PC-3 (cell line): Measurements from ENCODE around the gene PRRX2. TPM values are rescaled to one million over a fixed set of nuclear protein-coding genes. Genes with fewer than 3 reads are reported as not detected.

Experiments used
- ATAC-seq: fragments of 200-7000 bp; cut with Tn5 transposase; 2 replicates; pipeline ENCODE4 v1.9.1; 2020; ENCODE audit warnings: mild to moderate bottlenecking, moderate library complexity
- BruUV-seq: library from RNA; stranded (reverse); fragments of 400-500 nt; replicated peaks from 2 replicates; lab custom pipeline; 2021; lab: Mats Ljungman, UMichigan
- CTCF ChIA-PET: fragments of 300-600 bp; sonication (Branson Sonifier 250); formaldehyde crosslinking; loops from one replicate; lab custom pipeline; 2022; ENCODE audit warnings: antibody characterized with exemption; lab: Charles Lee
- POLR2A ChIA-PET: fragments of 300-600 bp; sonication (Branson Sonifier 250); formaldehyde crosslinking; loops from one replicate; lab custom pipeline; 2022; ENCODE audit warnings: antibody characterized with exemption; ENCODE audit not compliant: unreplicated experiment; lab: Charles Lee
- DNase-seq: peaks from one replicate; pipeline ENCODE4 v3.0.0-alpha.2; 2015
- H2AFZ ChIP-seq: fragments of 300-600 bp; sonication (generic); 2 replicates; pipeline ENCODE4 v1.6.0; 2016; ENCODE audit warnings: antibody characterized with exemption, low read length
- H3F3A ChIP-seq: fragments of 300-600 bp; sonication (generic); one replicate; pipeline ENCODE4 v1.6.0; 2017; ENCODE audit warnings: antibody characterized with exemption, low read length, control low read depth, mild to moderate bottlenecking; ENCODE audit not compliant: unreplicated experiment
- H3K27ac ChIP-seq: fragments of 300-600 bp; sonication (generic); 2 replicates; pipeline ENCODE4 v1.5.1; 2016; ENCODE audit warnings: mild to moderate bottlenecking, low read length
- H3K27me3 ChIP-seq: fragments of 300-600 bp; sonication (generic); 2 replicates; pipeline ENCODE4 v1.6.1; 2016; ENCODE audit warnings: low read length, mixed read lengths
- H3K36me3 ChIP-seq: fragments of 300-600 bp; sonication (generic); 2 replicates; pipeline ENCODE4 v1.6.1; 2016; ENCODE audit warnings: low read depth, mixed run types, low read length, mixed read lengths
- H3K4me1 ChIP-seq: fragments of 300-600 bp; sonication (generic); 2 replicates; pipeline ENCODE4 v1.5.1; 2016; ENCODE audit warnings: low read length; ENCODE audit not compliant: insufficient read depth
- H3K4me2 ChIP-seq: fragments of 300-600 bp; sonication (generic); 2 replicates; pipeline ENCODE4 v1.6.0; 2016; ENCODE audit warnings: low read length
- H3K4me3 ChIP-seq: fragments of 300-600 bp; sonication (generic); 2 replicates; pipeline ENCODE4 v1.5.1; 2016; ENCODE audit warnings: mild to moderate bottlenecking, low read length, mixed read lengths
- H3K79me2 ChIP-seq: fragments of 300-600 bp; sonication (generic); 2 replicates; pipeline ENCODE4 v1.6.1; 2017; ENCODE audit warnings: low read length, mixed read lengths
- H3K9ac ChIP-seq: fragments of 300-600 bp; sonication (generic); 2 replicates; pipeline ENCODE4 v1.6.0; 2016; ENCODE audit warnings: mild to moderate bottlenecking, low read length
- H3K9me2 ChIP-seq: fragments of 300-600 bp; sonication (generic); replicated peaks from 2 replicates; pipeline ENCODE4 v1.6.1; 2016; ENCODE audit warnings: mixed run types, low read length, mixed read lengths
- H3K9me3 ChIP-seq: fragments of 300-600 bp; sonication (generic); 2 replicates; pipeline ENCODE4 v1.6.1; 2016; ENCODE audit warnings: low read length, mixed read lengths
- H4K20me1 ChIP-seq: fragments of 300-600 bp; sonication (generic); 2 replicates; pipeline ENCODE4 v1.6.1; 2016; ENCODE audit warnings: low read length, mixed read lengths
- EZH2 ChIP-seq: fragments of 300-600 bp; sonication (generic); IDR thresholded peaks from one replicate; pipeline ENCODE4 v1.6.1; 2017; ENCODE audit warnings: antibody characterized with exemption, mild to moderate bottlenecking, low read length; ENCODE audit not compliant: unreplicated experiment
- EZH2phosphoT487 ChIP-seq: fragments of 300-600 bp; sonication (generic); IDR thresholded peaks from 2 replicates; pipeline ENCODE4 v1.6.1; 2018; ENCODE audit warnings: mild to moderate bottlenecking, antibody characterized with exemption, low read length, borderline replicate concordance
- intact Hi-C: fragments of 100-400 bp; cut with micrococcal nuclease; formaldehyde crosslinking; loops from 2 replicates; pipeline ENCODE4 v1.9.0; 2023
- total RNA-seq: library from RNA; depleted of rRNA; stranded (reverse); fragments of >200 nt; gene quantifications from 2 replicates; pipeline ENCODE4 v1.2.3, GENCODE V29; 2014
- TF ChIP-seq, protein P1 (sequence below): fragments of 300-600 bp; sonication (generic); conservative IDR thresholded peaks from 2 replicates; pipeline ENCODE4 v1.5.1; 2017; ENCODE audit warnings: antibody characterized with exemption, low read depth, mild to moderate bottlenecking, low read length

The PRRX2 gene
- total RNA-seq, 1 experiment from 2014 or later: 0.47 TPM

- H3K9me2 ChIP-seq: no peaks in the 10 kb centered on the region
- no peaks in the 10 kb centered on the region for H3K36me3 ChIP-seq
- H3F3A ChIP-seq: no peaks in the 10 kb centered on the region
- ChIA-PET POLR2A (no interaction called here), CTCF (no interaction called here)
- H2AFZ ChIP-seq: no peak overlapping the region
- BruUV-seq: no TSS peak
- H3K79me2 ChIP-seq: peaks cover 4% of the 10 kb centered on the region; the same call in 1 of the 2 replicates
- H3K4me2 ChIP-seq: peak overlapping the region; percentile 46; the same call in 1 of the 2 replicates
- no peaks in the 10 kb centered on the region for H4K20me1 ChIP-seq
- no peak for TF ChIP-seq EZH2phosphoT487
- TF ChIP-seq EZH2: no peak
- TF ChIP-seq, protein P1, sequence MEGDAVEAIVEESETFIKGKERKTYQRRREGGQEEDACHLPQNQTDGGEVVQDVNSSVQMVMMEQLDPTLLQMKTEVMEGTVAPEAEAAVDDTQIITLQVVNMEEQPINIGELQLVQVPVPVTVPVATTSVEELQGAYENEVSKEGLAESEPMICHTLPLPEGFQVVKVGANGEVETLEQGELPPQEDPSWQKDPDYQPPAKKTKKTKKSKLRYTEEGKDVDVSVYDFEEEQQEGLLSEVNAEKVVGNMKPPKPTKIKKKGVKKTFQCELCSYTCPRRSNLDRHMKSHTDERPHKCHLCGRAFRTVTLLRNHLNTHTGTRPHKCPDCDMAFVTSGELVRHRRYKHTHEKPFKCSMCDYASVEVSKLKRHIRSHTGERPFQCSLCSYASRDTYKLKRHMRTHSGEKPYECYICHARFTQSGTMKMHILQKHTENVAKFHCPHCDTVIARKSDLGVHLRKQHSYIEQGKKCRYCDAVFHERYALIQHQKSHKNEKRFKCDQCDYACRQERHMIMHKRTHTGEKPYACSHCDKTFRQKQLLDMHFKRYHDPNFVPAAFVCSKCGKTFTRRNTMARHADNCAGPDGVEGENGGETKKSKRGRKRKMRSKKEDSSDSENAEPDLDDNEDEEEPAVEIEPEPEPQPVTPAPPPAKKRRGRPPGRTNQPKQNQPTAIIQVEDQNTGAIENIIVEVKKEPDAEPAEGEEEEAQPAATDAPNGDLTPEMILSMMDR: no peak
- H3K9ac ChIP-seq: peak overlapping the region; percentile 17; the same call in 1 of the 2 replicates
- no peaks in the 10 kb centered on the region for H3K9me3 ChIP-seq
- H3K4me3 ChIP-seq: no peak overlapping the region
- H3K27ac ChIP-seq: peak overlapping the region; percentile 64
- peaks cover 42% of the 10 kb centered on the region for H3K4me1 ChIP-seq
- ATAC-seq (no peak), DNase-seq (no peak)
- no peaks in the 10 kb centered on the region for H3K27me3 ChIP-seq
- intact Hi-C loops: no loop called here
Observed at GRCh38 chr9:129749575-129749974, 84.1 kb downstream of the PRRX2 start.

DNA sequence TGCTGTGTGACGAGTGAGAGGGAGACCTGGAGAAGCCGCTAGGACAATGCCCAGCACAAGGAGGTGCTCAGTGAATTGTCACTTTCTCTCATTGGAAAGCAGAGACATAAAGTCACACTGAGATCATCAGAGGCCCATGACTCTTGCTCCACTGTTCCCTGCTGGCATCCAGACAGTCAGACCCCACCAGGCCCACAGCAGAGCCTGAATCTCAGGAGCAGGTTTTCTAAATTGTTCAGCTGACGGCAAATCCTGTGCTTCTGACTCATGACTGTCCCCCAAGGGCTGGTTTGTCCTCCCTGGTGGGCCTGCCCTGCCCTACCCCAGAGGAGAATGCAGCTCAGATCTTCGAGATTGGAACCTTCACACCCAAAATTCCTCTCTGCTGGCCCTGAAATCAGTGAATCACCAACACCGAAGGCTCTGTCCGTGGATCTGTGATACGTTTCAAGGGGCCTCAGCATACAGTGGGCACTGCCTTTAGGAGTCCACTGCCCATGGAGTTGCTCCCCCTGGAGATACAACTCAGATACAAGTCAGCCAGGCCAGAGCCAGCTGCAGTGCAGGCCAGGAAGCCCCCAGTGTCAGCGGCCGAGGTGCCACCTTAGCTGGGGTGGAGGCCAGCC lies 84.7 kb downstream of the PRRX2 start:
- Histone ChIP-seq H3K27ac (peak overlapping the region; percentile 64), H3K79me2 (peaks cover 4% of the 10 kb centered on the region; the same call in 1 of the 2 replicates), H3K9me3 (no peaks in the 10 kb centered on the region), H3K4me2 (peak overlapping the region; percentile 46), H3K4me3 (no peak overlapping the region), H2AFZ (no peak overlapping the region), H3K36me3 (no peaks in the 10 kb centered on the region), H3K9ac (peak overlapping the region; percentile 17; the same call in 1 of the 2 replicates), H3F3A (no peaks in the 10 kb centered on the region), H4K20me1 (no peaks in the 10 kb centered on the region), H3K4me1 (peaks cover 42% of the 10 kb centered on the region), H3K9me2 (no peaks in the 10 kb centered on the region), H3K27me3 (no peaks in the 10 kb centered on the region)
- ChIA-PET POLR2A (no interaction called here), CTCF (no interaction called here)
- TF ChIP-seq, protein P1: no peak
- TF ChIP-seq EZH2: no peak
- no peak for TF ChIP-seq EZH2phosphoT487
- ATAC-seq (no peak), DNase-seq (peak; percentile 65)
- intact Hi-C loops: no loop called here
- no TSS peak for BruUV-seq
